ENCODE data around the gene INKA1. TPM values are rescaled to one million over a fixed set of nuclear protein-coding genes. Genes with fewer than 3 reads are reported as not detected.
A peak's percentile ranks its signal among the peaks of the same experiment; 100 is the strongest.

Gene INKA1
- total and polyA plus RNA-seq, 2 experiments from 2014 or later, result 4.5 to 6.2 TPM

DNA sequence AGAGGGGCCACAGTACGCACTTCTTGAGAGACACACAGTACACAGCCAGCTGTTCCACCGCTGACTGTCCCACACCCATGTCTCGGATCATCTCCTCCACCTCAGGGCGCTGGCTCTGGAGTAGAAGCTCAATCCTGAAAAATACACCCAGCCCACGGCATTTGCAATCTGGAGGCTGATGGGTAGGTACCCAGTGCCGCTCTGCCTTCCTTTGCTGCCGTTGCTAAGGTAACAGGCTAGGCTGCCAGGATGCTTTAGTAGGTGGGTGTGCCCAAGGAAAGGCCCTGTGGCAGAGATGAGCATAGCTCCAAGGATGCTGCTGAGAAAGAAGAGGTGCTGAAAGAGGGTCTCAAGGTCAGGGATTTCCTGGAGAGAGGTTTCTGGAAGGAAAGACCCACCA, 38.7 kb downstream of the INKA1 start:
- Histone ChIP-seq H3K9me2 (replicated peaks; ENCODE audit: insufficient read depth) (no peaks in the 10 kb centered on the region), H3K4me3 (no peak overlapping the region), H3K9me3 (ENCODE audit: low read depth) (no peaks in the 10 kb centered on the region), H3K36me3 (replicated peaks; ENCODE audit: insufficient read depth, low read depth) (no peaks in the 10 kb centered on the region), H4K20me1 (ENCODE audit: insufficient read depth, poor library complexity, severe bottlenecking) (no peaks in the 10 kb centered on the region), H3K27me3 (no peaks in the 10 kb centered on the region), H3K79me2 (no peaks in the 10 kb centered on the region), H2AFZ (no peak overlapping the region), H3K4me1 (ENCODE audit: insufficient read depth) (peaks cover 4% of the 10 kb centered on the region), H3K4me2 (no peak overlapping the region), H3K27ac (no peak overlapping the region)
- TF ChIP-seq, protein P1, sequence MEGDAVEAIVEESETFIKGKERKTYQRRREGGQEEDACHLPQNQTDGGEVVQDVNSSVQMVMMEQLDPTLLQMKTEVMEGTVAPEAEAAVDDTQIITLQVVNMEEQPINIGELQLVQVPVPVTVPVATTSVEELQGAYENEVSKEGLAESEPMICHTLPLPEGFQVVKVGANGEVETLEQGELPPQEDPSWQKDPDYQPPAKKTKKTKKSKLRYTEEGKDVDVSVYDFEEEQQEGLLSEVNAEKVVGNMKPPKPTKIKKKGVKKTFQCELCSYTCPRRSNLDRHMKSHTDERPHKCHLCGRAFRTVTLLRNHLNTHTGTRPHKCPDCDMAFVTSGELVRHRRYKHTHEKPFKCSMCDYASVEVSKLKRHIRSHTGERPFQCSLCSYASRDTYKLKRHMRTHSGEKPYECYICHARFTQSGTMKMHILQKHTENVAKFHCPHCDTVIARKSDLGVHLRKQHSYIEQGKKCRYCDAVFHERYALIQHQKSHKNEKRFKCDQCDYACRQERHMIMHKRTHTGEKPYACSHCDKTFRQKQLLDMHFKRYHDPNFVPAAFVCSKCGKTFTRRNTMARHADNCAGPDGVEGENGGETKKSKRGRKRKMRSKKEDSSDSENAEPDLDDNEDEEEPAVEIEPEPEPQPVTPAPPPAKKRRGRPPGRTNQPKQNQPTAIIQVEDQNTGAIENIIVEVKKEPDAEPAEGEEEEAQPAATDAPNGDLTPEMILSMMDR (IDR thresholded peaks at IDR 0.05; ENCODE audit: poor library complexity), result no peak
- TF ChIP-seq EZH2phosphoT487 (IDR thresholded peaks at IDR 0.05; ENCODE audit: low read depth, severe bottlenecking, unreplicated experiment) (no peak), EZH2 (IDR thresholded peaks at IDR 0.05; ENCODE audit: borderline replicate concordance) (no peak)
- no peak for DNase-seq (ENCODE audit: low spot score)
- WGBS (ENCODE audit: low lambda C conversion rate, missing lambda C conversion rate), result 95% methylated on average over 7 of the region's 7 CpGs

DNA sequence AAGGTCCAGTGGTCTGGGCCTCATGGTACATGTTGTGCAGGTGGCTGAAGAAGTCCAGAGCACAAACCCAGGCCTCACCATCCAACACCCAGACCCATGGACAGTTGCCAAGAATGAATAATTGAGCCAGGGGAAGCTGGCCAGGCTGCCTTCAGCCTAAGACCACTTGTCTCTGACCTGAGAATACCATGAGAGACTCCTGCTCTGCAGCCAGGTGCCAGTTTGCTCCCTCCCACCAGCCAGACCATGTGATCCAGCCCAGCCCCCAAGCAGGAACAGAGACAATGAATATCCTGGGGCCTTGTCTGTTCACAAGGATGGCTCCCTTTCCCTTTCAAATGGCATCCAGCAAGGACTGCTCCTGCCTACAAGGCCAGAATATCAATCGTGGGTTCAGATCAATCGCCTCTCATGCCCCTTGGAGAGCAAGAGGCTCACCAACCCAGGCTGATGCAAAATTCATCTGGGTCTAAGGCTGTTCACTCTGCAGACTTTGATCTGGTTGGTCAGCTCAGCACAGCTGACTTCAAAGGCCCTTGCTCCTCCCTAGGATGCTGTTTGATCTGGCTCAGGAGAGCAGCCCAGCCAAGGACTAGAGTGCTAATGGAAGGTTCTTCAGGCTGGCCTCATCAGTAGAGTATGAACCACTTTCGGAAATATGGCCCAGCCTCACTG, 39.9 kb downstream of the INKA1 start:
- DNase-seq (ENCODE audit: low spot score), result peak; percentile 3
- H3K36me3 ChIP-seq (replicated peaks; ENCODE audit: insufficient read depth, low read depth), result no peaks in the 10 kb centered on the region
- H3K4me1 ChIP-seq (ENCODE audit: insufficient read depth), result peaks cover 4% of the 10 kb centered on the region

DNA sequence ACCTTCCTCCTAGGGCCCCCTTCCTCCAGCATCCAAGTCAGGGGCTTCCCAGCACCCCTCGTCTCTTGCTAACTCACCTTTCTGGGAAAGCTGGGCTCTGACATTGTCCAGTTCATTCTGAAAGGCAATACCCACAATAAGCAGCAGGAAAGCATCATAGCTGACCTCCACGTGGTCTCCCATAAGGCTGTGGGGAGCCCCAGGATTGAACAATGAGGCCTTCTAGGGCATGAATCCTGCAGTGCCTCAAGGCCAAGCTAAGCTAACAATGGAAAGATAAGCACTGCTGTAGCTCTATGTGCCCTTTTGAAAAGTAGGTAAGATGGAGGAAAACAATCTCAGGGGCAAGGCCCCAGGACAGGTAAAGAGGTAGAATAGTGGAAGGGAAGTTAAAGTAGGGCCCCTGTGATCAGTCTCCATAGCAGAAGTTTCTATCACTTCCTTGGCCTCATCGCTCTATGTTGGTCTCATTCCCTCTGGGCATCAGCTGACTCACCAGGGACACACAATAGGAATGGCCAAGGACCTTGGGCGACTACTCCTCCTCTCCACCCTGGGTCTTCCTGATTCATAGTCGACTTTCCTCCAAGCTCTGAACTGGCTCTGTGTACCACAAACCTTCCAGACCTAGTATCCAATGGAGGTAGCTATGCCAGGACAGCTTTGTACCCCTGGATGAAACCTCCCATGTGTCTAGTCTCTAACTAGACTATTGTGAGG, 41.6 kb downstream of the INKA1 start:
- no peaks in the 10 kb centered on the region for H3K79me2 ChIP-seq
- H3K9me2 ChIP-seq (replicated peaks; ENCODE audit: insufficient read depth), result no peaks in the 10 kb centered on the region
- no peak overlapping the region for H3K4me2 ChIP-seq
- 74% methylated on average over 5 of the region's 5 CpGs for WGBS (ENCODE audit: low lambda C conversion rate, missing lambda C conversion rate)
- H3K9me3 ChIP-seq (ENCODE audit: low read depth), result no peaks in the 10 kb centered on the region
- no peak overlapping the region for H3K4me3 ChIP-seq
- H3K27ac ChIP-seq, result no peak overlapping the region
- DNase-seq (ENCODE audit: low spot score), result peak; percentile 4
- peaks cover under 1% of the 10 kb centered on the region for H3K4me1 ChIP-seq (ENCODE audit: insufficient read depth)
- H2AFZ ChIP-seq, result no peak overlapping the region
- H3K27me3 ChIP-seq, result no peaks in the 10 kb centered on the region
- TF ChIP-seq EZH2phosphoT487 (IDR thresholded peaks at IDR 0.05; ENCODE audit: low read depth, severe bottlenecking, unreplicated experiment) (no peak), EZH2 (IDR thresholded peaks at IDR 0.05; ENCODE audit: borderline replicate concordance) (no peak)
- TF ChIP-seq, protein P1 (IDR thresholded peaks at IDR 0.05; ENCODE audit: poor library complexity), result no peak
- H3K36me3 ChIP-seq (replicated peaks; ENCODE audit: insufficient read depth, low read depth), result no peaks in the 10 kb centered on the region
- H4K20me1 ChIP-seq (ENCODE audit: insufficient read depth, poor library complexity, severe bottlenecking), result no peaks in the 10 kb centered on the region

More for the DNA sequence above, 39.9 kb downstream of the INKA1 start:
- Histone ChIP-seq H3K27ac (no peak overlapping the region), H3K4me3 (no peak overlapping the region), H3K4me2 (no peak overlapping the region), H4K20me1 (ENCODE audit: insufficient read depth, poor library complexity, severe bottlenecking) (no peaks in the 10 kb centered on the region), H3K27me3 (no peaks in the 10 kb centered on the region), H3K9me3 (ENCODE audit: low read depth) (no peaks in the 10 kb centered on the region), H3K79me2 (no peaks in the 10 kb centered on the region), H3K9me2 (replicated peaks; ENCODE audit: insufficient read depth) (no peaks in the 10 kb centered on the region), H2AFZ (no peak overlapping the region)
- 96% methylated on average over 3 of the region's 3 CpGs for WGBS (ENCODE audit: low lambda C conversion rate, missing lambda C conversion rate)
- TF ChIP-seq EZH2 (IDR thresholded peaks at IDR 0.05; ENCODE audit: borderline replicate concordance) (no peak), EZH2phosphoT487 (IDR thresholded peaks at IDR 0.05; ENCODE audit: low read depth, severe bottlenecking, unreplicated experiment) (no peak)
- TF ChIP-seq, protein P1 (IDR thresholded peaks at IDR 0.05; ENCODE audit: poor library complexity), result no peak

All from hepatocyte (in vitro differentiated cells).